Measurements from ENCODE around the gene JADE1.

- TF ChIP-seq POLR2AphosphoS5 (IDR thresholded peaks at IDR 0.05; ENCODE audit: low read depth, low read length) (no peak), SMC3 (IDR thresholded peaks at IDR 0.05; ENCODE audit: low read depth, low read length) (no peak), CTCF (IDR thresholded peaks at IDR 0.05) (no peak), NFIC (IDR thresholded peaks at IDR 0.05; ENCODE audit: borderline replicate concordance) (no peak), FOSL2 (IDR thresholded peaks at IDR 0.05; ENCODE audit: borderline replicate concordance, low read depth) (no peak), MXI1 (IDR thresholded peaks at IDR 0.05; ENCODE audit: low read depth, low read length) (no peak), EP300 (IDR thresholded peaks at IDR 0.05; ENCODE audit: borderline replicate concordance in 1 of 2, low read depth in 1 of 2, low read length in 1 of 2) (no peak), GABPA (IDR thresholded peaks at IDR 0.05; ENCODE audit: low read depth) (no peak), YY1 (IDR thresholded peaks at IDR 0.05; ENCODE audit: low read depth) (no peak), MAX (IDR thresholded peaks at IDR 0.05; ENCODE audit: low read depth) (no peak), EZH2phosphoT487 (IDR thresholded peaks at IDR 0.05; ENCODE audit: borderline replicate concordance, low read depth) (no peak), TAF1 (IDR thresholded peaks at IDR 0.05; ENCODE audit: borderline replicate concordance, low read depth, low read length) (no peak), FOXM1 (IDR thresholded peaks at IDR 0.05; ENCODE audit: low read depth) (no peak), CHD2 (IDR thresholded peaks at IDR 0.05; ENCODE audit: low read length, partially characterized antibody) (no peak)
Measured at GRCh38 chr4:128768373-128768996, 41.0 kb upstream of the JADE1 start.

Measured in SK-N-SH (cell line).